ENCODE measurements around the gene RBP5.
A peak's percentile ranks its signal among the peaks of the same experiment; 100 is the strongest.
"Not testable (repeated sequence)": the region's sequence is repeated elsewhere in the genome, so short reads cannot be mapped to it uniquely, and the experiment has no call there.

Gene RBP5

GRCh38 chr12:7121324-7121723 lies 7.4 kb downstream of the RBP5 start:
- DNase-seq, result no peak

GRCh38 chr12:7120166-7120565 lies 8.5 kb downstream of the RBP5 start:
- DNase-seq, result no peak

DNA sequence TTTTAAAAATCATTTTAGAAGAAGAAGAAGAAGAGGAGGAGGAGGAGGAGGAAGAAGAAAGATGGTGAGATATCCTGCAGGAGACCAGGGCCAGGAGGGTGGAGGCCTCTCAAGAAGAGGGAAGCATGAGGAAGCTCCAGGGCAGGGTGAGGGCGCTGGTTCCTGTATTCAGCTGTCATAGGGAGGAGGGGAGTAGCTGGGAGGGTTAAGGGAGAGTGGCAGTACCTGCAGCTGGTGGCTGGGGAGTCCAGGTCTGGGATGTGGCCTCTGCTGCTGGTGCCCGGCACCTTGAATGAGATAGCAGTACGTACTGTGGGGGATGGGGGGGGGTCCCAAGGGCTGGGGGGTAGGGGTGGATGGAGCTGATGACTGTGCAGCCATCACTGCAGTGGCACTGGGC lies 9.8 kb downstream of the RBP5 start:
- no peak for DNase-seq

DNA sequence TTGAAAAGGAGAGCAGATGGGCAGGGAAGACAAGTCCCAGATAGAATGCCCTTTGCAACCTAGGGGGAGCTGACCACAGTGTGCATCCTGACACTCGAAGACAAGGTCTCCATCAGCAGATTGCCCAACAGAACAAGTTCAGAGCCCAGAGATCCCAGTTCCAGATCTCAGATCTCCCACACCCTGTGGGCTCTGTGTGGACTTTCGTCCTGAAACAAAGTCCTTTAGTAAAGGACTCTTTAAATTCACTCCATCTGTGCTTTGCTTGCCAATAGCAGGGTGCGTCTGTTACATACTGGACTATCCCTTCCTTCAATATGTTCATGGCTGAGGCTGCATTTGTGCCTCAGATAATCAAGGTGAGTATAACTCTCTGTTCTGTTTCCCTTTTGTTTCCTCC lies 11.0 kb downstream of the RBP5 start:
- no peak for DNase-seq

DNA sequence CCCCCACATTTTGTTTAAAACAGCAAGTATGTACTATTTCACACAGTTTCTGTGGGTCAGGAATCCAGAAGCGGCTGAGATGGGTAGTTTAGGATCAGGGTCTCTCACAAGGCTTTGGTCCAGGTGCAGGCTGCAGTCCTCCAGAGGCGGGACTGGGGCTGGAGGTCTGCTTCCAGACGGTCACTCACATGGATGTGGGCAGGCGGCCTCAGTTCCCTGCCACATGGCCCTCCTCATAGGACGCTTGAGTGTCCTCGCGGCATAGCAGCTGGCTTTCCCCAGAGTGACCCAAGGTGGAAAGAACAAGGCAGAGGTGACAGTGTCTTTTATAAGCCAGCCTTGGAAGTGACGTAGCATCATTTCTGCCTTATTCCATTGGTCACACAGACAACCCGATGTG lies 11.8 kb downstream of the RBP5 start:
- no peak for DNase-seq

DNA sequence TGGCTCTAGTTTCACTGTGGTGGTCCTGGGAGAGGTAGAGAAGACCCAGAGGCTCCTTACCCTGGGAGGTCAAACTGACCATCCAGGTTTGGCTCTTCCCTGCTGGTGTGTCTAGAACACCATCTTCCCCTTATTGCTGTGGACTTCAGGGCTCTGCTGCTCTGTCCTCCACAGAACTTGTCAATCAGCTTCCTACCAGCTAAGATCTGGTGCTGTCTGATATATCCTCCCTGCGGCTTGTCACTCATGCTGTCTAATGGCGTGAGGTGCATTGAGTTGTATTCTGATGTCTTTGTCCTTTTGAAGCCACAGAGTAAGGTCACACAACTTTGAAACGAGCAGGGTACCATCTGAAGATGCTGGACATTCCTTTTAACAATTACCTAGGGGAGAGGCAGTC lies 12.5 kb downstream of the RBP5 start:
- DNase-seq, result no peak

- no peak for DNase-seq
Measured at GRCh38 chr12:7114851-7115250, 13.8 kb downstream of the RBP5 start.

DNA sequence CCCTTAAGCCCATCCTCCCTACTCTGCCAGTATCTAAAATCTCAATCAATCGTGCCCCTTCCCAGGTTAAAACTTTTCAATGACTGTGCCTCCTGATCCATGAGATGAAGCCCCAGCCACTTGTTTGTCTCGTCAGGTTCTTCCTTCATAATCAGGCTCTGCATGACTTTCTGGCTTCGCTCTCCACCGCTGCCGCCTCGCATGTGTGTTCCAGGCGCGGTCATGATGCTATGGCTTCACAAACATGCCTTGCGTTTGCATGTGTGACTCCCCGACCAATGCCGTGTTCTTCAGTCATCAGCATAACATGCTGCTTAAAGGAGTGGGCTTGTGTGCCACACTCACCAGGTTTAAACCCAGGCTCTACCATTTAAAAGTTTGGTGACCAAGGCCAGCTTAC lies 14.7 kb downstream of the RBP5 start:
- no peak for DNase-seq

- no peak for DNase-seq
Measured at GRCh38 chr12:7113389-7113871, 15.3 kb downstream of the RBP5 start.

DNA sequence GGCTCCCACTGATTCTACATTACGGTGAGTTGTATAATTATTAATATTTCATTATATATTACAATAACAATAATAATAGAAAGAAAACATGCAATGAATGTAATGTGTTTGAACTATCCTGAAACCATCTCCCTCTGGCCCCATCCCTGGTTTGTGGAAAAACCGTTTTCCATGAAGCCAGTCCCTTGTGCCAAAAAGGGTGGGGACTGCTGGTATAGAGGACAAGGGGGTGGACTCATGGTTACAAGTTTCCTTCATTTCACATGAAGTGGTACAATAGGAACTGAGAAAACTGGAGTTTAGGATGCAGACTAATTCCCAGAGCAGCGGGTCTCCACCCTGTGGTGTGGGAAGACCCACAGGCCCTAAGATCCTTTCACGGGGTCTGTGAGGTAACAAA lies 16.6 kb downstream of the RBP5 start:
- no peak for DNase-seq

- DNase-seq, result no peak
Measured at GRCh38 chr12:7110661-7111060, 18.0 kb downstream of the RBP5 start.

GRCh38 chr12:7109572-7109920 lies 19.1 kb downstream of the RBP5 start:
- no peak for DNase-seq

DNA sequence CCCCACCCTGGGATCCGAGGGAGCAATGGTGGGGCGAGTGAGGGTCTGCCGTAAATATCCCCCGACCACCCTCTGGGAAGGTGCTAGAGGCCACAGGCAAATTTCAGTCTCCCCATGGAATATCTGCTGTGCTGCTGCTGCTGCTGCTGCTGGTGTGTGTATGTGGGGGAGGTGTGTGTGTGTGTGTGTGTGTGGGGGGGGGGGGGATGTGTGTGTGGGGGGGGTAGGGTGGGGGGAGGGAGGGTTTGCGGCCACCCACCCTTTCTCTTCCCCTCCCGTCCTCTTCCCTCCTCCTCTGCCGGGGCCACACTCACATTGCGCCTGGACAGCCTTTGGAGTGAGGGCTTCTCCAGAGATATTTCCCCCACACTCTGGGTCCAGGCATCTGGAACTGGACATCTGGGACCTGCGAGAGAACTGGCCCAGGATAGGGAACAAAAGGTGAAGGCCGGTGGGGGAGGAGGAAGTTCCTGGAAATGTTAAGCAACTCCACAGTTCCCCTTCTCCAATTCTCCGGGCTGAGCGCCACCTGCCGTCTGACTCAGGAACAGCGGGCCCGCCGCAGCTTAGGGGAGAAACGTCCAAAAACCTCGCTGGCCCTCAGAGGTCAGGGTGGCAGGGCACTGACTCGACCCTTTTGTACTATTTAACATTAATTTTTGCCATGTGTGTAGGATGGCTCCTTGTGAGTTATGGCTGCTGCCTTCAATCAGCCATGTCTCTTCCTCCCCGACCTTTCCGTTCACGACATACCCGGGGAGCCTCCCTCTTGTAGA lies 19.7 kb downstream of the RBP5 start, which contains the start of gene C1RL:
C1RL (minus strand) TSS at position 419 of the 776 bp plus-strand sequence; CDS start at position 385, 34 bp downstream.
- peak; percentile 94 for DNase-seq

GRCh38 chr12:7108003-7108795 lies 20.5 kb downstream of the RBP5 start:
- DNase-seq, result peak; percentile 80

DNA sequence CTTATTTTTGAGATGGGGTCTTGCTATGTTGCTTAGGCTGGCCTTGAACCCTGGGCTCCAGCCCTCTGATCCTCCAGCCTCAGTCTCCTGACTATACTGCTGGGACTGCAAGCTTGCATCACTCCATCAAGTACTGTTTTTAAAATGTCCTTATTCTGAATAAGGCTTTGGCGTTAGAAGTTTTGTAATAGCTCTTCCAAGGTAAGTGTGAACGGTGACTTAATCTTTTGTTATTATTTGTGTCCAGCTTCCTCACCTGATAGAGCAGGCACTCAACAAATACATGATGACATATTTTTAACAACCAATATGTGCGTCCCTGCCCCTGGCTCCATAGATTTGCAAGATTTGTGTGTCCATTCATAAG lies 21.1 kb downstream of the RBP5 start:
- no peak for DNase-seq

DNA sequence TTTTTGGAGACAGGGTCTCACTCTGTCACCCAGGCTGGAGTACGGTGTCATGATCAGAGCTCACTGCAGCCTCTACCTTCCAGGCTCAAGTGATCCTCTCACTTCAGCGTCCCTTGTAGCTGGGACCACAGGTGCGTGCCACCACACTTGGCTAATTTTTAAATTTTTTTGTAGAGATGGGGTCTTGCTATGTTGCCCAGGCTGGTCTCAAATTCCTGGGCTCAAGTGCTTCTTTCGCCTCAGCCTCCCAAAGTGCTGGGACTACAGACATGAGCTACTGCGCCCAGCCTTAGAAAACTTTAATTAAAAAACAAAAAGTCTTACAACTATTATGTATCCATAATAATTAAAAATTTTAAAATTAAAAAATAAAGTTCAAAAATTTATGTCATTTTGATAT lies 21.5 kb downstream of the RBP5 start:
- DNase-seq, result not testable (repeated sequence)

DNA sequence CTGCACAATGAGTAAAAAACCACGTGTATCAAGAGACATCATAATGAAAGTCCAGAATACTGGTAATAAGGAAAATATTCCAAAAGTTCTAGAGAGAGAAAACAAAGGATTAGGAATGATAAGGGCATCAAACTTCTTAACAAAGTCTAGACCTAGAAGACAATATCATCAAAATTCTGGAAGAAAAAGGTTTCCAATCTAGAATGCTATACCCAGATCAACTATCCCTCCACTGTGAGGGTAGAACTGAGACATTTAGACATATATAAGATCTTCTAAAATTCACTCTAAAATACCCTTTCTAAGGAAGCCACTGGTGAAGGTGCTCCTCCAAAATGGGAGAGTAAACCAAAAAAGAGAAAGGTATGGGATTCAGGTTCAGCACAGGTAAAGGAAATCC lies 22.6 kb downstream of the RBP5 start:
- no peak for DNase-seq

DNA sequence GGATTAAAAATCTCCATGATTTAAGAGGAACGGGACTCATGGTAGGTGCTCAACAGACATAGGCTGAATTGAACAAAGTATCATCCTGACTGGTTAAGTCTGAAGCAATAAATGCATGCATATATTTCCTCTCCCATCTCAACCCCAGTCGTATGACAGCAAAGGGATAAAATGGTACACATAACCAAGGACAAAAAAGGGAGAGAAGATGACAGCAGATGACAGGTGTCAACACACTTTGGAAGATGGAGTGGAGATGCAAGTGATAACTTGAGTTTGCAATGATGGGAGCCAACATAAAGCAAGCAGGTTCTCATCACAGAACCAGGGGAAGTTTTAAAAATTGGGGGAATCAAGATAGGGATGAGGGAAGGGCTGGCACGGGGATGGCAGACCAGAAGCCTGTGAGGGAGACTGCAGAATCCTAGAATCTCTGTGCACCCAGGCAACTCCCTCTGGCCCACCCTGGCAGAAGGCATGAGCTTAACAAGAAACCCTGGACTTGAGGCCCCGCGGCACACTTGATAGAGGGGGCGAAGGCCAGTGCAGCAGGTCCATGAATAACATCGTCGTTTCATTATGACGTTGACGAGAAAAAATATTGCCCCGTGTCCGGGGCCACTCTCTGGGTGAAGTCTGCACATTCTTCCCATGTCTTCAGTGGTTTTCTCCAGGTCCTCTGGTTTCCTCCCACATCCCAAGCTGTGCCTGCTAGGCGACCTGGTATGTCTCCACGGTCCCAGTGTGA lies 24.7 kb downstream of the RBP5 start:
- DNase-seq, result no peak

- no peak for DNase-seq
Measured at GRCh38 chr12:7102582-7102981, 26.1 kb downstream of the RBP5 start.

DNA sequence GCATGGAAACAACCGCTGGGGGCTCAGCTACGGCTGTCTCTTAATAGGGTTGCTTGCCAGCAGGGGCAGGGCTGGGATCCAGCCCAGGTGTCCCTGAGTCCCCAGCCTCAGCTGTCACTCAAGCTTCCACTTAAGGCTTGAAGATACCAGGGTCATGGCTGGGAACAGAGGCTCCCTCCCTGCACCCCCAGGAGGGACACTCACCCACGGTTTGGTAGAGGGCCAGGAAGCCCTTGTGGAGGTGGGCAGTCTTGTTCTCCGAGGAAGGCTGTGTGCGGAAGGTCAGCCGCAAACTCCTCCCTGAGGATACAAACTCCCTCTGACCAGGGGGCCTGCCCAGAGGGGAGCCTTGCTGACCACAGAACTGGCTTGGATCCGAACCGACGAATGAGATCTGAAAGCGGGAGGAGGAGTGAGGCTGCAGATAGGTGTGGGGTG lies 27.0 kb downstream of the RBP5 start:
- peak; percentile 12 for DNase-seq

DNA sequence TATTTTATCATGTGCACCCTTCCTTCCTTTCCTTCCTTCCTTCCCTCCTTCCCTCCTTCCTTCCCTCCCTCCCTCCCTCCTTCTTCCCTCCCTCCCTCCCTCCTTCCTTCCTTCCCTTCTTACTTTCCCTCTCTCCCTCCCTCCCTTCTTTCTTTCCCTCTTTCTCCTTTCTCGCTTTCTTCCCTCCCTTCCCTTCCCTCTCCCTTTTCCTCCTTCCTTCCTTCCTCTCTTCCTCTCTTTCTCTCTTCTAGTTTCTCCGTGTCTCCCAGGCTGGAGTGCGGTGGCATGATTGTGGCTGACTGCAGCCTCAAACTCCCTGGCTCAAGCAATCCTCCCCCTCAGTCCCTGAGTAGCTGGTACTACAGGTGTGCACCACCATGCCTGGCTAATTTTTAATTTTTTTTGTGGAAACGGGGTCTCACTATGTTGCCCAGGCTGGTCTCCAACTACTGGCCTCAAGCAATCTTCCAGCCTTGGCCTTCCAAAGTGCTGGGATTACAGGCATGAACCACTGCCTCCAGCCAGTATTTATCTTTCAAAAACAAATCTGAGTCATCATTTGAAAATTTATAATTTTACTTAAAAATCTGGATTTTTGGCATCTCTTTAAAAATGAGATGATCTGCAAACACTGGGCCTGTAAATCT lies 27.5 kb downstream of the RBP5 start:
- peak; percentile 5 for DNase-seq

DNA sequence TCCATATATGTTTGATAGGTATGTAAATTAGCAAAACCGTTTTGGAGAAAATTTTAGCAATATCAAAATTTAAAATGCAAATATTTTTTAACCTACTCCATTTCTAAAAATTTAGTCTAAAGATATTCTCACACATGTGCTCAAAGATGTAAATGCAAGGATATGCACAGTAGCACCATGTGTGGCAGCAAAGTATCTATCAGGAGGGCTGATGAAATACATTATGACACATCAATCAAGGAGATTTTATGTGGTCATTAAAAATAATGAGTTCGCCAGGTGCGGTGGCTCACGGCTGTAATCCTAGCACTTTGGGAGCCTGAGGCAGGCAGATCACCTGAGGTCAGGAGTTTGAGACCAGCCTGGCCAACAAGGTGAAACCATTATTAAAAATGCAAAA lies 28.4 kb downstream of the RBP5 start:
- no peak for DNase-seq
